ENCODE data around the gene OR1J2. TPM values are rescaled to one million over a fixed set of nuclear protein-coding genes. Genes with fewer than 3 reads are reported as not detected.

Gene OR1J2
- total and polyA plus RNA-seq, 2 of the 8 experiments (the other 6 are each of a cell fraction or from before 2014, with no cell fraction given), result not detected

Other genes with a start within 250 kb of the OR1J2 start
- 14.3 and 15.0 TPM in 2 replicates for gene RBM18, start 246.0 kb upstream of the OR1J2 start, total RNA-seq (2021; fragmentation: NEBNext Ultra II Directional; extraction: Animal tissue kit (Norgen Biotek cat#: 25700))
- 2.4 and 5.9 TPM in 2 replicates for gene RBM18, start 246.0 kb upstream of the OR1J2 start, polyA plus RNA-seq (2011; rRNA removed)
- 42.2 and 47.8 TPM in 2 replicates for gene MRRF, start 245.9 kb upstream of the OR1J2 start, total RNA-seq (2021; fragmentation: NEBNext Ultra II Directional; extraction: Animal tissue kit (Norgen Biotek cat#: 25700))
- 16.7 and 29.4 TPM in 2 replicates for gene MRRF, start 245.9 kb upstream of the OR1J2 start, polyA plus RNA-seq (2011; rRNA removed)
- 1.1 and 1.3 TPM in 2 replicates for gene PTGS1, start 139.8 kb upstream of the OR1J2 start, total RNA-seq (2021; fragmentation: NEBNext Ultra II Directional; extraction: Animal tissue kit (Norgen Biotek cat#: 25700))
- 1.9 and 2.4 TPM in 2 replicates for gene PTGS1, start 139.8 kb upstream of the OR1J2 start, polyA plus RNA-seq (2011; rRNA removed)
- gene OR1J1, start 32.9 kb upstream of the OR1J2 start, total RNA-seq (2021; fragmentation: NEBNext Ultra II Directional; extraction: Animal tissue kit (Norgen Biotek cat#: 25700)), result not detected in 2 replicates
- gene OR1J1, start 32.9 kb upstream of the OR1J2 start, polyA plus RNA-seq (2011; rRNA removed), result not detected in 2 replicates
- gene OR1J4, start 8.3 kb downstream of the OR1J2 start, total RNA-seq (2021; fragmentation: NEBNext Ultra II Directional; extraction: Animal tissue kit (Norgen Biotek cat#: 25700)), result not detected in 2 replicates
- not detected in 2 replicates for gene OR1J4, start 8.3 kb downstream of the OR1J2 start, polyA plus RNA-seq (2011; rRNA removed)
- gene OR1N1, start 16.5 kb downstream of the OR1J2 start, total RNA-seq (2021; fragmentation: NEBNext Ultra II Directional; extraction: Animal tissue kit (Norgen Biotek cat#: 25700)), result not detected in 2 replicates
- gene OR1N1, start 16.5 kb downstream of the OR1J2 start, polyA plus RNA-seq (2011; rRNA removed), result not detected in 2 replicates
- not detected in 2 replicates for gene OR1N2, start 42.3 kb downstream of the OR1J2 start, total RNA-seq (2021; fragmentation: NEBNext Ultra II Directional; extraction: Animal tissue kit (Norgen Biotek cat#: 25700))
- not detected in 2 replicates for gene OR1N2, start 42.3 kb downstream of the OR1J2 start, polyA plus RNA-seq (2011; rRNA removed)
- gene OR1L8, start 72.6 kb downstream of the OR1J2 start, total RNA-seq (2021; fragmentation: NEBNext Ultra II Directional; extraction: Animal tissue kit (Norgen Biotek cat#: 25700)), result not detected in 2 replicates
- gene OR1L8, start 72.6 kb downstream of the OR1J2 start, polyA plus RNA-seq (2011; rRNA removed), result not detected in 2 replicates
- gene OR1Q1, start 103.9 kb downstream of the OR1J2 start, total RNA-seq (2021; fragmentation: NEBNext Ultra II Directional; extraction: Animal tissue kit (Norgen Biotek cat#: 25700)), result not detected in 2 replicates
- gene OR1Q1, start 103.9 kb downstream of the OR1J2 start, polyA plus RNA-seq (2011; rRNA removed), result not detected in 2 replicates
- not detected in 2 replicates for gene OR1B1, start 146.8 kb downstream of the OR1J2 start, total RNA-seq (2021; fragmentation: NEBNext Ultra II Directional; extraction: Animal tissue kit (Norgen Biotek cat#: 25700))
- not detected in 2 replicates for gene OR1B1, start 146.8 kb downstream of the OR1J2 start, polyA plus RNA-seq (2011; rRNA removed)
- gene OR1L1, start 150.9 kb downstream of the OR1J2 start, total RNA-seq (2021; fragmentation: NEBNext Ultra II Directional; extraction: Animal tissue kit (Norgen Biotek cat#: 25700)), result not detected in 2 replicates
- not detected in 2 replicates for gene OR1L1, start 150.9 kb downstream of the OR1J2 start, polyA plus RNA-seq (2011; rRNA removed)
- not detected in 2 replicates for gene OR1L3, start 164.3 kb downstream of the OR1J2 start, total RNA-seq (2021; fragmentation: NEBNext Ultra II Directional; extraction: Animal tissue kit (Norgen Biotek cat#: 25700))
- gene OR1L3, start 164.3 kb downstream of the OR1J2 start, polyA plus RNA-seq (2011; rRNA removed), result not detected in 2 replicates
- gene OR1L4, start 213.2 kb downstream of the OR1J2 start, total RNA-seq (2021; fragmentation: NEBNext Ultra II Directional; extraction: Animal tissue kit (Norgen Biotek cat#: 25700)), result not detected in 2 replicates
- not detected in 2 replicates for gene OR1L4, start 213.2 kb downstream of the OR1J2 start, polyA plus RNA-seq (2011; rRNA removed)
- not detected in 2 replicates for gene OR1L6, start 231.5 kb downstream of the OR1J2 start, total RNA-seq (2021; fragmentation: NEBNext Ultra II Directional; extraction: Animal tissue kit (Norgen Biotek cat#: 25700))
- gene OR1L6, start 231.5 kb downstream of the OR1J2 start, polyA plus RNA-seq (2011; rRNA removed), result not detected in 2 replicates

Measured in H1 (cell line).